K562 (cell line): ENCODE results near the gene PGLYRP4. TPM values are rescaled to one million over a fixed set of nuclear protein-coding genes. Genes with fewer than 3 reads are reported as not detected.

Experiments used
- C11orf30 ChIP-seq: fragments of 450-650 bp; IDR thresholded peaks from 2 replicates; pipeline ENCODE4 v1.6.1; 2016; ENCODE audit warnings: low read depth, mild to moderate bottlenecking
- CEBPB ChIP-seq: fragments of 450-650 bp; IDR thresholded peaks from 2 replicates; pipeline ENCODE4 v1.6.1; 2016; ENCODE audit warnings: missing genetic modification characterization, missing compliant biosample characterization
- CEBPG ChIP-seq, 3 experiments: fragments of 200-800 bp in 1 of 3; sonication (Bioruptor generic) in 1 of 3; sonication (generic) in 1 of 3; formaldehyde crosslinking in 1 of 3; IDR thresholded peaks in 2 of 3; conservative IDR thresholded peaks in 1 of 3; 2 replicates each; pipeline versions ENCODE4 v1.6.1 to v1.8.0; 2016 to 2022; ENCODE audit warnings: missing compliant biosample characterization in 2 of 3, missing genetic modification characterization in 2 of 3, mild to moderate bottlenecking in 1 of 3, missing genetic modification reagents in 1 of 3
- EP400 ChIP-seq: fragments of 450-650 bp; IDR thresholded peaks from 2 replicates; pipeline ENCODE4 v1.6.1; 2017; ENCODE audit warnings: antibody characterized with exemption, mild to moderate bottlenecking, moderate library complexity
- ETV6 ChIP-seq, 3 experiments: fragments of 150-350 bp in 1 of 3; sonication (generic) in 1 of 3; formaldehyde crosslinking in 1 of 3; IDR thresholded peaks; 2 replicates each; pipeline versions ENCODE4 v1.6.1 to v1.8.0; 2014 to 2022; ENCODE audit warnings: borderline replicate concordance in 2 of 3, low read depth in 2 of 3, antibody characterized with exemption in 1 of 3, low read length in 1 of 3, mild to moderate bottlenecking in 1 of 3, missing genetic modification reagents in 1 of 3
- NRF1 ChIP-seq, 2 experiments: fragments of 450-650 bp; IDR thresholded peaks in 1 of 2; conservative IDR thresholded peaks in 1 of 2; 2 replicates each; pipeline ENCODE4 v1.6.1; 2014; ENCODE audit warnings: mild to moderate bottlenecking in 2 of 2
- SMARCC2 ChIP-seq: fragments of 450-650 bp; IDR thresholded peaks from 2 replicates; pipeline ENCODE4 v1.6.1; 2017; ENCODE audit warnings: antibody characterized with exemption, moderate library complexity, mild to moderate bottlenecking, low read depth
- TCFL5 ChIP-seq: fragments of 250-450 bp; sonication (Bioruptor Pico); conservative IDR thresholded peaks from 2 replicates; pipeline ENCODE4 v1.6.1; 2021; ENCODE audit warnings: mild to moderate bottlenecking, moderate library complexity, matching md5 sums
- TOE1 ChIP-seq, 2 experiments: fragments of 450-650 bp in 1 of 2; sonication (generic) in 1 of 2; formaldehyde crosslinking in 1 of 2; IDR thresholded peaks; 2 replicates each; pipeline versions ENCODE4 v1.7.1 to v1.8.0; 2016 to 2022; ENCODE audit warnings: borderline replicate concordance in 2 of 2, mild to moderate bottlenecking in 2 of 2, antibody characterized with exemption in 1 of 2, inconsistent platforms in 1 of 2, low read depth in 1 of 2, missing genetic modification reagents in 1 of 2, moderate library complexity in 1 of 2
- ZFPM2 ChIP-seq: fragments of 250-450 bp; sonication (Bioruptor Pico); IDR thresholded peaks from 2 replicates; pipeline ENCODE4 v1.5.1; 2022; ENCODE audit warnings: mild to moderate bottlenecking
- ZNF184 ChIP-seq: sonication (generic); formaldehyde crosslinking; IDR thresholded peaks from 2 replicates; pipeline ENCODE4 v1.5.0; 2020; ENCODE audit warnings: missing genetic modification reagents
- ZNF324 ChIP-seq: fragments of 250-450 bp; sonication (Bioruptor Pico); IDR thresholded peaks from 2 replicates; pipeline ENCODE4 v1.4.0; 2020; ENCODE audit warnings: mild to moderate bottlenecking
- polyA plus RNA-seq, 8 experiments: library from polyadenylated mRNA; depleted of rRNA in 4 of 8; stranded (reverse) in 5 of 8; unstranded in 3 of 8; fragments of >200 nt; fragmentation: Nextera tagmentation in 2 of 8; fragmentation: Illumina TruSeq in 1 of 8; extraction: Ambion mirVana in 2 of 8; extraction: Trizol in 1 of 8; gene quantifications; 2 replicates each; pipeline versions ENCODE4 v1.2.1 to v1.2.3, GENCODE V29; 2011 to 2014; ENCODE audit warnings: inconsistent platforms in 1 of 8, missing spikeins in 1 of 8
- total RNA-seq, 7 experiments: library from RNA; depleted of rRNA in 6 of 7; stranded (reverse); fragments of >200 nt in 6 of 7; fragmentation: Illumina TruSeq in 2 of 7; extraction: Trizol in 2 of 7; gene quantifications; 2 replicates each; pipeline versions ENCODE4 v1.2.1 to v1.2.3, GENCODE V29; 2011 to 2021; ENCODE audit warnings: low replicate concordance in 1 of 7
- TF ChIP-seq, protein P1 (sequence below): fragments of 450-650 bp; formaldehyde crosslinking; IDR thresholded peaks from 2 replicates; pipeline ENCODE4 v1.4.0; 2020; ENCODE audit warnings: mild to moderate bottlenecking, moderate library complexity
- TF ChIP-seq, protein P2 (sequence below): fragments of 200-800 bp; sonication (Bioruptor generic); IDR thresholded peaks from 2 replicates; pipeline ENCODE4 v1.6.1; 2017; ENCODE audit warnings: missing genetic modification characterization, missing compliant biosample characterization
- TF ChIP-seq, protein P3 (sequence below): sonication (generic); formaldehyde crosslinking; IDR thresholded peaks from 2 replicates; pipeline ENCODE4 v1.8.0; 2022; ENCODE audit warnings: missing genetic modification reagents, mild to moderate bottlenecking, moderate library complexity, borderline replicate concordance
- TF ChIP-seq, protein P4 (sequence below): fragments of 450-650 bp; IDR thresholded peaks from 2 replicates; pipeline ENCODE4 v1.6.1; 2017; ENCODE audit warnings: antibody characterized with exemption

The PGLYRP4 gene
- total and polyA plus RNA-seq, 9 of the 15 experiments (the other 6 are each of a cell fraction or from before 2014, with no cell fraction given) = 0.06 to 0.13 (median 0.11) TPM; not detected in 6

DNA sequence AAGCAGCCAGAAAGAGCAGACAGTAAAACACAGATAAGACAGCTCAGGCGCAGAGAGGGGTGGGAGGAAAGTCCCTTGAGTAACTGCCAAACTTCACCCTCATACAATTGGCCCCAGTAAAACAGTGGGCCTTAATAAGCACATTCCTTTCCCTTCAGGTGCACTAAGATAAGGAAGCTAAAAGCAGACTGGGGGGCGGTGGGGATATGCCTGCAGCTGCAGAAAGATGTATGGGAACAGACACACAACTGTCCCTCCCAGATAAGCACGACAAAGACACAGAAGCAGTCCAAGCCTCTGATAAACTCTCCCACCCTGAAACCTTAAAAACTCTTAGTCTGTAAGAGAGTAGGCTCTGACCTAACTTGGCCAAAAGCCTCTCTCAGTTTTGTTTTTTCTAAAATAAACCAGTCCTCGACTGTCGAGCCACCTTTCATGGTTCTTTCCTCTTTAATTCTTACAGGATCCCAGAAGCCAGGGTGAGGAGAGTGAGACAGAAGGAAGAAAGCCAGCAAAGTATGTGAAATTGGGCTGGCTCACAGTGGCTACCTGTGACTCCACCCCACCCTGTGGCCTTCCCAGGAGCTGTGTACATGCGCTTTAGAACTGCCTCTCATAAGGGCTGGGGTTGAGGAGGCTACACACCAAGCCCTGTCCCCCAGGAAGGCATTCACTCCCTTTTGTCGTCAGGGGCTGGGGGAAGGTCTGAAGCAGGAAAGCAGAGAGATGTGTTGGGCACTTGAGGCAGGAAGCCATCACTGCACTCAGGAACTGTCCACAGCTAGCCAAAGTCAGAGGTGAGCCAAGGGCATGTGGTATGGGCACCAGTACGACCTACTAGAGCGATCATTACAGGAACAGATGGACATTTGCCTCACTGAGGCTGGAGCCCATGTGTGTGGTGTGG is 4.6 kb downstream of the PGLYRP4 start (continued):
- TF ChIP-seq C11orf30 = peak; percentile 55; the same call in 1 of the 2 replicates
- no peak for TF ChIP-seq ZNF184
- TF ChIP-seq CEBPG (CRISPR knock-in tag; IDR thresholded peaks at IDR 0.05) = no peak
- no peak for TF ChIP-seq CEBPG (tag; conservative IDR thresholded peaks at IDR 0.05 in 1 of 2, IDR thresholded peaks at IDR 0.05 in 1 of 2)
- TF ChIP-seq ZFPM2 = no peak
- TF ChIP-seq, protein P1, sequence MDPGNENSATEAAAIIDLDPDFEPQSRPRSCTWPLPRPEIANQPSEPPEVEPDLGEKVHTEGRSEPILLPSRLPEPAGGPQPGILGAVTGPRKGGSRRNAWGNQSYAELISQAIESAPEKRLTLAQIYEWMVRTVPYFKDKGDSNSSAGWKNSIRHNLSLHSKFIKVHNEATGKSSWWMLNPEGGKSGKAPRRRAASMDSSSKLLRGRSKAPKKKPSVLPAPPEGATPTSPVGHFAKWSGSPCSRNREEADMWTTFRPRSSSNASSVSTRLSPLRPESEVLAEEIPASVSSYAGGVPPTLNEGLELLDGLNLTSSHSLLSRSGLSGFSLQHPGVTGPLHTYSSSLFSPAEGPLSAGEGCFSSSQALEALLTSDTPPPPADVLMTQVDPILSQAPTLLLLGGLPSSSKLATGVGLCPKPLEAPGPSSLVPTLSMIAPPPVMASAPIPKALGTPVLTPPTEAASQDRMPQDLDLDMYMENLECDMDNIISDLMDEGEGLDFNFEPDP (CRISPR knock-in tag) = no peak
- peak; percentile 41 to 45; a peak in 3 of 4 replicates for TF ChIP-seq NRF1 (conservative IDR thresholded peaks at IDR 0.05 in 1 of 2, IDR thresholded peaks at IDR 0.05 in 1 of 2)
- no peak for TF ChIP-seq EP400
- peak; percentile 48; the same call in 1 of the 2 replicates for TF ChIP-seq TCFL5 (CRISPR knock-in tag)
- peak; percentile 56 for TF ChIP-seq CEBPB (tag)
- peak in 1 of 2 experiments; percentile 80; a peak in 2 of 4 replicates for TF ChIP-seq ETV6 (IDR thresholded peaks at IDR 0.05; ENCODE audit: borderline replicate concordance in 1 of 2, low read depth in 2 of 2, low read length in 1 of 2)
- TF ChIP-seq ETV6 (CRISPR knock-in tag; IDR thresholded peaks at IDR 0.05; ENCODE audit: borderline replicate concordance) = no peak
- peak; percentile 77; the same call in 1 of the 2 replicates for TF ChIP-seq TOE1 (IDR thresholded peaks at IDR 0.05; ENCODE audit: borderline replicate concordance)
- no peak for TF ChIP-seq TOE1 (CRISPR knock-in tag; IDR thresholded peaks at IDR 0.05; ENCODE audit: borderline replicate concordance, low read depth)
- TF ChIP-seq, protein P2, sequence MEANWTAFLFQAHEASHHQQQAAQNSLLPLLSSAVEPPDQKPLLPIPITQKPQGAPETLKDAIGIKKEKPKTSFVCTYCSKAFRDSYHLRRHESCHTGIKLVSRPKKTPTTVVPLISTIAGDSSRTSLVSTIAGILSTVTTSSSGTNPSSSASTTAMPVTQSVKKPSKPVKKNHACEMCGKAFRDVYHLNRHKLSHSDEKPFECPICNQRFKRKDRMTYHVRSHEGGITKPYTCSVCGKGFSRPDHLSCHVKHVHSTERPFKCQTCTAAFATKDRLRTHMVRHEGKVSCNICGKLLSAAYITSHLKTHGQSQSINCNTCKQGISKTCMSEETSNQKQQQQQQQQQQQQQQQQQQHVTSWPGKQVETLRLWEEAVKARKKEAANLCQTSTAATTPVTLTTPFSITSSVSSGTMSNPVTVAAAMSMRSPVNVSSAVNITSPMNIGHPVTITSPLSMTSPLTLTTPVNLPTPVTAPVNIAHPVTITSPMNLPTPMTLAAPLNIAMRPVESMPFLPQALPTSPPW (CRISPR knock-in tag) = peak; percentile 94
- TF ChIP-seq, protein P3, sequence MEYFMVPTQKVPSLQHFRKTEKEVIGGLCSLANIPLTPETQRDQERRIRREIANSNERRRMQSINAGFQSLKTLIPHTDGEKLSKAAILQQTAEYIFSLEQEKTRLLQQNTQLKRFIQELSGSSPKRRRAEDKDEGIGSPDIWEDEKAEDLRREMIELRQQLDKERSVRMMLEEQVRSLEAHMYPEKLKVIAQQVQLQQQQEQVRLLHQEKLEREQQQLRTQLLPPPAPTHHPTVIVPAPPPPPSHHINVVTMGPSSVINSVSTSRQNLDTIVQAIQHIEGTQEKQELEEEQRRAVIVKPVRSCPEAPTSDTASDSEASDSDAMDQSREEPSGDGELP (CRISPR knock-in tag) = peak; percentile 48; the same call in 1 of the 2 replicates
- TF ChIP-seq, protein P4, sequence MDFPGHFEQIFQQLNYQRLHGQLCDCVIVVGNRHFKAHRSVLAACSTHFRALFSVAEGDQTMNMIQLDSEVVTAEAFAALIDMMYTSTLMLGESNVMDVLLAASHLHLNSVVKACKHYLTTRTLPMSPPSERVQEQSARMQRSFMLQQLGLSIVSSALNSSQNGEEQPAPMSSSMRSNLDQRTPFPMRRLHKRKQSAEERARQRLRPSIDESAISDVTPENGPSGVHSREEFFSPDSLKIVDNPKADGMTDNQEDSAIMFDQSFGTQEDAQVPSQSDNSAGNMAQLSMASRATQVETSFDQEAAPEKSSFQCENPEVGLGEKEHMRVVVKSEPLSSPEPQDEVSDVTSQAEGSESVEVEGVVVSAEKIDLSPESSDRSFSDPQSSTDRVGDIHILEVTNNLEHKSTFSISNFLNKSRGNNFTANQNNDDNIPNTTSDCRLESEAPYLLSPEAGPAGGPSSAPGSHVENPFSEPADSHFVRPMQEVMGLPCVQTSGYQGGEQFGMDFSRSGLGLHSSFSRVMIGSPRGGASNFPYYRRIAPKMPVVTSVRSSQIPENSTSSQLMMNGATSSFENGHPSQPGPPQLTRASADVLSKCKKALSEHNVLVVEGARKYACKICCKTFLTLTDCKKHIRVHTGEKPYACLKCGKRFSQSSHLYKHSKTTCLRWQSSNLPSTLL = no peak
- peak; percentile 35; the same call in 1 of the 2 replicates for TF ChIP-seq ZNF324 (CRISPR knock-in tag)
- TF ChIP-seq SMARCC2 = peak; percentile 96
